Caco-2 (cell line): ENCODE measurements around the gene GLB1L2. TPM values are rescaled to one million over a fixed set of nuclear protein-coding genes. Genes with fewer than 3 reads are reported as not detected.

Source experiments
- BruUV-seq: library from RNA; stranded (reverse); fragments of 400-500 nt; replicated peaks from 2 replicates; lab custom pipeline; 2021; lab: Mats Ljungman, UMichigan
- CTCF ChIA-PET: fragments of 300-600 bp; sonication (Branson Sonifier 250); formaldehyde crosslinking; loops from one replicate; lab custom pipeline; 2022; ENCODE audit warnings: antibody characterized with exemption; lab: Charles Lee
- POLR2A ChIA-PET: fragments of 300-600 bp; sonication (Branson Sonifier 250); formaldehyde crosslinking; loops from one replicate; lab custom pipeline; 2022; ENCODE audit warnings: antibody characterized with exemption; lab: Charles Lee
- DNase-seq, 2 experiments: peaks; one replicate each; pipeline versions ENCODE4 v3.0.0 to v3.0.0-alpha.2; 2020 to 2022
- H3K27me3 ChIP-seq: replicated peaks from 2 replicates; pipeline ENCODE4 v1.6.0; 2011; ENCODE audit warnings: low read length; ENCODE audit not compliant: control insufficient read depth, insufficient read depth
- H3K36me3 ChIP-seq: 2 replicates; pipeline ENCODE4 v1.5.1; 2011; ENCODE audit warnings: low read length; ENCODE audit not compliant: control insufficient read depth, insufficient read depth
- H3K4me1 ChIP-seq: fragments of 250-450 bp; sonication (Bioruptor Pico); 2 replicates; pipeline ENCODE4 v1.5.1; 2020; ENCODE audit warnings: mild to moderate bottlenecking
- H3K4me3 ChIP-seq: 2 replicates; pipeline ENCODE4 v1.5.1; 2011; ENCODE audit warnings: low read depth, mild to moderate bottlenecking, control low read depth, low read length
- H3K9me3 ChIP-seq: fragments of 250-450 bp; sonication (Bioruptor Pico); 2 replicates; pipeline ENCODE4 v1.5.1; 2020; ENCODE audit warnings: mild to moderate bottlenecking, moderate library complexity
- H3K27ac Mint-ChIP-seq: one replicate; pipeline ENCODE4 v1.8.0; 2022; ENCODE audit warnings: mixed read lengths; ENCODE audit not compliant: unreplicated experiment
- H3K27me3 Mint-ChIP-seq: one replicate; pipeline ENCODE4 v1.8.0; 2022; ENCODE audit warnings: mixed read lengths; ENCODE audit not compliant: insufficient read depth, unreplicated experiment
- H3K36me3 Mint-ChIP-seq: one replicate; pipeline ENCODE4 v1.8.0; 2022; ENCODE audit warnings: mild to moderate bottlenecking, mixed read lengths; ENCODE audit not compliant: insufficient read depth, unreplicated experiment
- H3K4me1 Mint-ChIP-seq: one replicate; pipeline ENCODE4 v1.8.0; 2022; ENCODE audit warnings: low read depth, mixed read lengths; ENCODE audit not compliant: unreplicated experiment
- H3K4me3 Mint-ChIP-seq: one replicate; pipeline ENCODE4 v1.8.0; 2022; ENCODE audit warnings: mild to moderate bottlenecking, moderate library complexity, mixed read lengths; ENCODE audit not compliant: unreplicated experiment
- H3K9me3 Mint-ChIP-seq: one replicate; pipeline ENCODE4 v1.8.0; 2022; ENCODE audit warnings: mixed read lengths; ENCODE audit not compliant: unreplicated experiment
- CTCF ChIP-seq, 2 experiments: fragments of 200-600 bp in 1 of 2; IDR thresholded peaks; 1 replicate in 1 of 2; 2 replicates in 1 of 2; pipeline versions ENCODE4 v1.5.1 to v1.8.0; 2011 to 2022; ENCODE audit warnings: antibody characterized with exemption in 1 of 2, control low read depth in 1 of 2, inconsistent platforms in 1 of 2, low read depth in 1 of 2, low read length in 1 of 2, mild to moderate bottlenecking in 1 of 2, moderate library complexity in 1 of 2; ENCODE audit not compliant: insufficient read depth in 1 of 2, severe bottlenecking in 1 of 2, unreplicated experiment in 1 of 2
- intact Hi-C: fragments of 100-400 bp; cut with micrococcal nuclease; formaldehyde crosslinking; loops from one replicate; pipeline ENCODE4 v1.10.0; 2022; ENCODE audit not compliant: unreplicated experiment
- total RNA-seq: library from RNA; stranded (reverse); gene quantifications from 2 replicates; pipeline ENCODE4 v1.2.3, GENCODE V29; 2022

GLB1L2 gene
- total RNA-seq, 1 experiment from 2014 or later, result 15.8 TPM

GRCh38 chr11:134345237-134345550 lies 13.4 kb downstream of the GLB1L2 start:
- Histone ChIP-seq H3K9me3 (no peaks in the 10 kb centered on the region), H3K36me3 (no peaks in the 10 kb centered on the region), H3K4me1 (no peaks in the 10 kb centered on the region), H3K27me3 (no peaks in the 10 kb centered on the region), H3K4me3 (no peak overlapping the region)
- CTCF ChIA-PET, result no interaction called here
- Mint-ChIP-seq H3K4me1 (peaks cover 1% of the 10 kb centered on the region), H3K9me3 (no peaks in the 10 kb centered on the region), H3K4me3 (no peak overlapping the region), H3K27me3 (no peaks in the 10 kb centered on the region), H3K27ac (no peak overlapping the region), H3K36me3 (no peaks in the 10 kb centered on the region)
- no TSS peak for BruUV-seq
- intact Hi-C loops, result no loop called here
- TF ChIP-seq CTCF (IDR thresholded peaks at IDR 0.05; ENCODE audit: insufficient read depth in 1 of 2, low read depth in 1 of 2, low read length in 1 of 2, severe bottlenecking in 1 of 2, unreplicated experiment in 1 of 2), result no peak
- POLR2A ChIA-PET, result interaction anchor here (0.6 kb wide), 1 partner anchor 9 kb away, joined by 3 read pairs; no protein-coding TSS in a partner anchor
- DNase-seq, result no peak

- Mint-ChIP-seq H3K4me3 (no peak overlapping the region), H3K27ac (no peak overlapping the region), H3K9me3 (no peaks in the 10 kb centered on the region), H3K27me3 (no peaks in the 10 kb centered on the region), H3K36me3 (no peaks in the 10 kb centered on the region), H3K4me1 (no peaks in the 10 kb centered on the region)
- ChIA-PET CTCF (no interaction called here), POLR2A (no interaction called here)
- Histone ChIP-seq H3K4me3 (no peak overlapping the region), H3K4me1 (no peaks in the 10 kb centered on the region), H3K27me3 (no peaks in the 10 kb centered on the region), H3K36me3 (no peaks in the 10 kb centered on the region), H3K9me3 (no peaks in the 10 kb centered on the region)
- TF ChIP-seq CTCF (IDR thresholded peaks at IDR 0.05; ENCODE audit: insufficient read depth in 1 of 2, low read depth in 1 of 2, low read length in 1 of 2, severe bottlenecking in 1 of 2, unreplicated experiment in 1 of 2), result no peak
- intact Hi-C loops, result no loop called here
- DNase-seq, result no peak
- BruUV-seq, result no TSS peak
Measured at GRCh38 chr11:134346101-134346975, 14.6 kb downstream of the GLB1L2 start.

GRCh38 chr11:134346976-134347350 lies 15.2 kb downstream of the GLB1L2 start:
- no peaks in the 10 kb centered on the region for H3K9me3 ChIP-seq
- H3K4me1 ChIP-seq, result no peaks in the 10 kb centered on the region
- Mint-ChIP-seq H3K4me1 (no peaks in the 10 kb centered on the region), H3K27ac (no peak overlapping the region), H3K4me3 (no peak overlapping the region), H3K9me3 (no peaks in the 10 kb centered on the region), H3K36me3 (no peaks in the 10 kb centered on the region), H3K27me3 (no peaks in the 10 kb centered on the region)
- no TSS peak for BruUV-seq
- TF ChIP-seq CTCF (IDR thresholded peaks at IDR 0.05; ENCODE audit: insufficient read depth in 1 of 2, low read depth in 1 of 2, low read length in 1 of 2, severe bottlenecking in 1 of 2, unreplicated experiment in 1 of 2), result no peak
- no peaks in the 10 kb centered on the region for H3K36me3 ChIP-seq
- H3K4me3 ChIP-seq, result no peak overlapping the region
- DNase-seq, result no peak
- intact Hi-C loops, result no loop called here
- POLR2A ChIA-PET, result no interaction called here
- no peaks in the 10 kb centered on the region for H3K27me3 ChIP-seq
- CTCF ChIA-PET, result no interaction called here
